Uterus (tissue), 4 donors: Measurements from ENCODE around the gene RASAL2. TPM values are rescaled to one million over a fixed set of nuclear protein-coding genes. Genes with fewer than 3 reads are reported as not detected.

Experiments used
- DNase-seq, 2 donors: peaks; one replicate each; pipeline ENCODE4 v3.0.0-alpha.2; 2019 to 2020
- H3K27ac ChIP-seq, 2 donors: fragments of 200-600 bp; sonication (generic); 1 replicate in 1 of 2; 2 replicates in 1 of 2; pipeline ENCODE4 v1.5.1; 2016 to 2018
- H3K27me3 ChIP-seq, 2 donors: fragments of 200-600 bp; sonication (generic); one replicate each; pipeline ENCODE4 v1.5.1; 2018 to 2019; ENCODE audit warnings: control low read depth in 1 of 2
- H3K36me3 ChIP-seq, 2 donors: fragments of 200-600 bp; sonication (generic); one replicate each; pipeline ENCODE4 v1.5.1; 2019; ENCODE audit warnings: control low read depth in 1 of 2
- H3K4me1 ChIP-seq, 2 donors: fragments of 200-600 bp; sonication (generic); one replicate each; pipeline ENCODE4 v1.5.1; 2018 to 2019; ENCODE audit warnings: control low read depth in 1 of 2
- H3K4me3 ChIP-seq, 2 donors: fragments of 200-600 bp; sonication (generic); 1 replicate in 1 of 2; 2 replicates in 1 of 2; pipeline ENCODE4 v1.5.1; 2018 to 2019; ENCODE audit warnings: mild to moderate bottlenecking in 1 of 2
- H3K9me3 ChIP-seq, 2 donors: fragments of 200-600 bp; sonication (generic); one replicate each; pipeline ENCODE4 v1.5.1; 2019; ENCODE audit warnings: control low read depth in 1 of 2
- POLR2A ChIP-seq, 2 donors: fragments of 450-650 bp; IDR thresholded peaks; one replicate each; pipeline ENCODE4 v1.6.1; 2016; ENCODE audit warnings: antibody characterized with exemption in 2 of 2, mild to moderate bottlenecking in 1 of 2, moderate library complexity in 1 of 2
- intact Hi-C: fragments of 100-400 bp; cut with DNase I; formaldehyde crosslinking; loops from one replicate; pipeline ENCODE4 v1.15.1; 2023; ENCODE audit warnings: low total_unique reads
- total RNA-seq, 4 donors: library from RNA; depleted of rRNA in 3 of 4; stranded (reverse); fragments of >200 nt in 3 of 4; gene quantifications; one replicate each; pipeline versions ENCODE4 v1.1.0 to v1.2.4, GENCODE V29; 2014 to 2023
- TF ChIP-seq, protein P1 (sequence below), 4 experiments: fragments of 200-600 bp in 2 of 4; fragments of 450-650 bp in 2 of 4; sonication (generic) in 2 of 4; IDR thresholded peaks; one replicate each; pipeline ENCODE4 v1.5.1; 2016 to 2019; ENCODE audit warnings: antibody characterized with exemption in 4 of 4, mild to moderate bottlenecking in 2 of 4, moderate library complexity in 1 of 4
- donor health status: DM: yes; HTN: yes; CAD: no.

Gene RASAL2
- total RNA-seq, 4 donors from 2014 or later, result 10.0 to 42.5 (median 29.8) TPM

GRCh38 chr1:178323067-178323466 is 229.2 kb downstream of the RASAL2 start:
- intact Hi-C loops, result no loop called here
- no peak for TF ChIP-seq POLR2A (IDR thresholded peaks at IDR 0.05)
- TF ChIP-seq, protein P1, sequence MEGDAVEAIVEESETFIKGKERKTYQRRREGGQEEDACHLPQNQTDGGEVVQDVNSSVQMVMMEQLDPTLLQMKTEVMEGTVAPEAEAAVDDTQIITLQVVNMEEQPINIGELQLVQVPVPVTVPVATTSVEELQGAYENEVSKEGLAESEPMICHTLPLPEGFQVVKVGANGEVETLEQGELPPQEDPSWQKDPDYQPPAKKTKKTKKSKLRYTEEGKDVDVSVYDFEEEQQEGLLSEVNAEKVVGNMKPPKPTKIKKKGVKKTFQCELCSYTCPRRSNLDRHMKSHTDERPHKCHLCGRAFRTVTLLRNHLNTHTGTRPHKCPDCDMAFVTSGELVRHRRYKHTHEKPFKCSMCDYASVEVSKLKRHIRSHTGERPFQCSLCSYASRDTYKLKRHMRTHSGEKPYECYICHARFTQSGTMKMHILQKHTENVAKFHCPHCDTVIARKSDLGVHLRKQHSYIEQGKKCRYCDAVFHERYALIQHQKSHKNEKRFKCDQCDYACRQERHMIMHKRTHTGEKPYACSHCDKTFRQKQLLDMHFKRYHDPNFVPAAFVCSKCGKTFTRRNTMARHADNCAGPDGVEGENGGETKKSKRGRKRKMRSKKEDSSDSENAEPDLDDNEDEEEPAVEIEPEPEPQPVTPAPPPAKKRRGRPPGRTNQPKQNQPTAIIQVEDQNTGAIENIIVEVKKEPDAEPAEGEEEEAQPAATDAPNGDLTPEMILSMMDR (IDR thresholded peaks at IDR 0.05), result no peak
- Histone ChIP-seq H3K27ac (no peak overlapping the region), H3K4me1 (no peaks in the 10 kb centered on the region), H3K4me3 (no peak overlapping the region), H3K36me3 (no peaks in the 10 kb centered on the region), H3K27me3 (no peaks in the 10 kb centered on the region), H3K9me3 (no peaks in the 10 kb centered on the region)
- no peak for DNase-seq

DNA sequence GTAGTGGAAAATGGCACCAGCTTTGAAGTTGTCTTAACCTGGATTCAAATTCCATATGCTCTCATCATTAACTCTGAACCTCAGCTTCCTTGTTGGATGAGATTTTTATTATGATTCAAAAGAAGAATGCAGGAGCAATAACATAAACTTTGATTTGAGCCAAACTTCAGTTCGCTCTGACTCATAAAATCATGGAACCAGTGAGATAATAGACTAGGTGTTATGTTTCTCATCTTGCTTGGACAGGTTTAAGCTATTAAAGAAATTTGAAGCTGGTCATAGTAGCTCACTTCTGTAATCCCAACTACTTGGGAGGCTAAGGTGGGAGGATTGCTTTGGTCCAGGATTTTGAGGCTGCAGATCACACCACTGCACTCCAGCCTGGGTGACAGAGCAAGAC is 230.1 kb downstream of the RASAL2 start:
- Histone ChIP-seq H3K9me3 (no peaks in the 10 kb centered on the region), H3K4me1 (no peaks in the 10 kb centered on the region), H3K36me3 (no peaks in the 10 kb centered on the region), H3K27me3 (no peaks in the 10 kb centered on the region), H3K27ac (no peak overlapping the region), H3K4me3 (no peak overlapping the region)
- TF ChIP-seq POLR2A (IDR thresholded peaks at IDR 0.05), result no peak
- TF ChIP-seq, protein P1 (IDR thresholded peaks at IDR 0.05), result no peak
- intact Hi-C loops, result no loop called here
- DNase-seq, result no peak

- H3K9me3 ChIP-seq, result no peaks in the 10 kb centered on the region
- H3K27ac ChIP-seq, result no peak overlapping the region
- H3K4me3 ChIP-seq, result no peak overlapping the region
- TF ChIP-seq, protein P1 (IDR thresholded peaks at IDR 0.05), result no peak
- no peak for TF ChIP-seq POLR2A (IDR thresholded peaks at IDR 0.05)
- intact Hi-C loops, result no loop called here
- no peaks in the 10 kb centered on the region for H3K4me1 ChIP-seq
- DNase-seq, result no peak
- no peaks in the 10 kb centered on the region for H3K27me3 ChIP-seq
- no peaks in the 10 kb centered on the region for H3K36me3 ChIP-seq
These were observed 234.8 kb downstream of the RASAL2 start for GRCh38 chr1:178328728-178329127.

DNA sequence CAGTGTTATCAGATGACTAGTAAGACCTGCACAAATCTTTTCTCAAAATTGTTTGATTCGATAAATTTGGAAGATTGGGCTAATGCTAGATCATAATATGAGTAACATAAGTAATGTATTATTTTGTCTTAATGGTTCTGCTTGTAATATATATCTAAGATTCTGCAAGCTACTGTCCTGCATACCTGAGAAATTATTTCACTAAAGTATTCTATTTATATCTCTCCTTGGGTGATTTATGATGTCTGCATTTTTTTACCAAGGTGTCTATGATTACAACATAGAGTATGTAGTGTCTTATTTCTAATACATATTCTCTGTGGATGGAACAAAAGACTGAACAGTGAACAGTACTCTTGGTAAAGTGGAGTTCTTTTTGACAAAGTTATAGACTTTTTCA is 236.2 kb downstream of the RASAL2 start:
- DNase-seq, result no peak
- no peak overlapping the region for H3K4me3 ChIP-seq
- H3K27me3 ChIP-seq, result no peaks in the 10 kb centered on the region
- no peaks in the 10 kb centered on the region for H3K36me3 ChIP-seq
- no peak overlapping the region for H3K27ac ChIP-seq
- no peaks in the 10 kb centered on the region for H3K9me3 ChIP-seq
- TF ChIP-seq, protein P1 (IDR thresholded peaks at IDR 0.05), result no peak
- TF ChIP-seq POLR2A (IDR thresholded peaks at IDR 0.05), result no peak
- no peaks in the 10 kb centered on the region for H3K4me1 ChIP-seq
- intact Hi-C loops, result no loop called here

GRCh38 chr1:178330848-178331497 is 237.1 kb downstream of the RASAL2 start:
- H3K27ac ChIP-seq, result no peak overlapping the region
- no peak for DNase-seq
- no peaks in the 10 kb centered on the region for H3K27me3 ChIP-seq
- no peaks in the 10 kb centered on the region for H3K36me3 ChIP-seq
- H3K4me1 ChIP-seq, result no peaks in the 10 kb centered on the region
- intact Hi-C loops, result no loop called here
- TF ChIP-seq, protein P1 (IDR thresholded peaks at IDR 0.05), result no peak
- no peak for TF ChIP-seq POLR2A (IDR thresholded peaks at IDR 0.05)
- H3K9me3 ChIP-seq, result no peaks in the 10 kb centered on the region
- H3K4me3 ChIP-seq, result no peak overlapping the region
